Effector memory CD8-positive, alpha-beta T cell (primary cell): ENCODE results near the gene DRICH1.
"Not testable (repeated sequence)": the region's sequence is repeated elsewhere in the genome, so short reads cannot be mapped to it uniquely, and the experiment has no call there.

ENCODE experiments used
- ATAC-seq: fragments of 150-1000 bp; cut with Tn5 transposase; replicated peaks from 2 replicates; pipeline ENCODE4 v1.10.0; 2021; ENCODE audit warnings: mild to moderate bottlenecking, moderate library complexity
- DNase-seq, 3 experiments: peaks; one replicate each; pipeline ENCODE4 v3.0.0; 2021
- H3K27ac Mint-ChIP-seq, 2 donors: one replicate each; pipeline ENCODE4 v1.8.0; 2022; ENCODE audit warnings: mild to moderate bottlenecking in 2 of 2, mixed read lengths in 2 of 2, moderate library complexity in 2 of 2
- H3K27me3 Mint-ChIP-seq, 2 donors: one replicate each; pipeline ENCODE4 v1.8.0; 2022; ENCODE audit warnings: mixed read lengths in 2 of 2
- H3K36me3 Mint-ChIP-seq: one replicate; pipeline ENCODE4 v1.8.0; 2022; ENCODE audit warnings: mild to moderate bottlenecking, moderate library complexity, mixed read lengths; ENCODE audit not compliant: insufficient read depth
- H3K4me1 Mint-ChIP-seq, 2 donors: one replicate each; pipeline ENCODE4 v1.8.0; 2022; ENCODE audit warnings: low read depth in 2 of 2, mixed read lengths in 2 of 2
- H3K4me3 Mint-ChIP-seq, 2 donors: one replicate each; pipeline ENCODE4 v1.8.0; 2022; ENCODE audit warnings: mild to moderate bottlenecking in 2 of 2, mixed read lengths in 2 of 2, moderate library complexity in 2 of 2
- H3K9me3 Mint-ChIP-seq, 2 donors: one replicate each; pipeline ENCODE4 v1.8.0; 2022; ENCODE audit warnings: mixed read lengths in 2 of 2
- total RNA-seq, 9 experiments: gene quantifications; one replicate each; lab custom pipeline; 2026; lab: John Stamatoyannopoulos, UW

DRICH1 gene, protein sequence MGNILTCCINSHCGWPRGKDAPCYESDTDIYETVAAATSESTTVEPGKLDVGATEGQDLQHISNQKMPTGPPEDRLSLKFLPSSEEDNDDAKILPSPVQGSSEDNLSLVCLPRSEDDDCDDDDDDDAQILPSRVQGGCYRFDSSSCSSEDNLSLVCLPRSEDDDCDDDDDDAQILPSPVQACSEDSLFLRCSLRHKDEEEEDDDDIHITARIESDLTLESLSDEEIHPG
- total RNA-seq, result 0.20 to 1.9 (median 0.98) reads per million in 9 experiments

DNA sequence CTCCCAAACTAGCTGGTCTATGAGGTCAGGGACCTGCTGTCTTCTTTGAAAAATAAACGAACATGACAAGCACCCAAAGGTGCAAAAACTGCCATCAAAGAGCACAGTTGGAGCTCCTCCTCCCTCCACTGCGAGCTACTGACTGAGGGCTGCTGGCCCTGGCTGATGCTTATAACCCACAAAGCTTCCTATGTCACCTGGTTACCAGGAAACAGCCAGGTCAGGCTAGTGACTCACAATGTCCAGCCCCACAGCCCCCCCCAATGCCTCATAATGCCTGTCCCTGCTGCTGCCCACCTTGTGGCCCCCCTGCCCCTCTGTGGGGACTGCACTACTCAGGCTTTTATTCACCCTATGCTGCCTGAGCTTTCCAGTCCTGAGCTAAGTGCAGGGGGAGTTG is at the start of gene DRICH1:
DRICH1 (minus strand) TSS at position 144 of the 400 bp plus-strand sequence. CDS start 298 bp downstream, outside the sequence.
- peak within 1 kb of the TSS in 1 of 2 donors; percentile 46 for H3K27ac Mint-ChIP-seq
- peak; percentile 41 for ATAC-seq

DNA sequence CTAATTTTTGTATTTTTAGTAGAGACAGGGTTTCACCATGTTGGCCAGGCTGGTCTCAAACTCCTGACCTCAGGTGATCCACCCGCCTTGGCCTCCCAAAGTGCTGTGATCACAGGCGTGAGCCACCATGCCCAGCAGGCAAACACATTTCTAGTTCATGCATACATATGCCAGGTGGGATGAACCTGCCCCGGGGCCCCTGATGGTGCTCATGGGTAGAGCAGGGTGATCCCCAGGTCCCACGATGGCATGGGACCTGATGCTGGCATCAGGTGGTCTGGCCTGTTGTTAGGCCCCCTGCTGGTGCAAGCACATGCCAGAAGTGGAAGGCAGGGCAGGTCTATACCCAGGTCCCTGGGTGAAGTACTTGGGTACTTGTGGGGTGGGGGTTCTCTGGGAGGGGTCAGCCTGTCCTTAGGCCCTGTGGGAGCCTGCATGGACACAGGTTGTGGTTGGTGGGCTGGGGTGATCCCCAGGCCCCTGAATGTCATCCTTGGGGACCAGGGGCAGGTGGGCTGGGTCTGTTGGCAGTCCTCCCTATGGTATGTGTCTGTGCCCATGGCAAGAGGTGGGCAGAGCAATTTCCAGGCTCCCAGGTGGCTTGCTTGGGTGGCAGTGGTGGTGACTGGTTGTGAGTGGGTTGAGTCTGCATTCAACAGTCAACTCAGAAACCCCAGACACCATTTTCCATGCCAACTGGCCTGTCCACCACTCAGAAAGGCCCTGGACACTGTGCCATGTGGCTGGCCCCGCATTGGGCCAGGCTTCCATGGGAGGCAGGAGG is 49.1 kb upstream of the DRICH1 start:
- Mint-ChIP-seq H3K27me3 (no peaks in the 10 kb centered on the region), H3K4me3 (no peak overlapping the region), H3K9me3 (no peaks in the 10 kb centered on the region), H3K27ac (no peak overlapping the region), H3K36me3 (peaks cover 9% of the 10 kb centered on the region), H3K4me1 (peaks cover 13 to 14% of the 10 kb centered on the region in 2 donors)
- ATAC-seq (no peak), DNase-seq (no peak)

More for the DNA sequence above, at the start of gene DRICH1:
- Mint-ChIP-seq H3K4me3 (no peak within 1 kb of the TSS), H3K36me3 (peaks cover 3% of the 10 kb centered on the region), H3K4me1 (peaks cover 0 to 6% of the 10 kb centered on the region in 2 donors), H3K27me3 (no peaks in the 10 kb centered on the region), H3K9me3 (no peaks in the 10 kb centered on the region)
- DNase-seq, result no peak

DNA sequence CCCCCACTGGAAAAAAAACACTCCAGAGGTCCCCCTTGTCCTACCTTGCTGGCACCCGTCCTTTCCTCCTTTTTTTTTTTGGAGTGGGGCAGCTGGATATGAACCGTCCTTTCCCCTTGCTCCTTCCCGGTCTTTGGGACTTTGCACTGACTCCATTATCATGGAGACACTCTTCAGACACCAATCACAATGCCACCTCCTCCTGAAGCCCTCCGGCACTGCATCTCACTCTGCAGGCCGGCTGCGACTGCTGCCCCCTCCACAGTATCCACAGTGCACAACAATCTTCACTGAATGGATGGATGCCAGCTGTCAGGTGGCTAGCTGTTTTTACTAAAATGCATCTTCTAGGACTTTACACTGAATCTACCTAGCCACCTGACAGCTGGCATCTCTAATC is 46.0 kb upstream of the DRICH1 start:
- peaks cover 14 to 19% of the 10 kb centered on the region in 2 donors for H3K4me1 Mint-ChIP-seq
- ATAC-seq (no peak), DNase-seq (no peak)
- no peaks in the 10 kb centered on the region for H3K27me3 Mint-ChIP-seq
- H3K9me3 Mint-ChIP-seq, result no peaks in the 10 kb centered on the region
- H3K4me3 Mint-ChIP-seq, result no peak overlapping the region
- peak overlapping the region; percentile 74 to 77 for H3K27ac Mint-ChIP-seq
- H3K36me3 Mint-ChIP-seq, result peaks cover 8% of the 10 kb centered on the region

DNA sequence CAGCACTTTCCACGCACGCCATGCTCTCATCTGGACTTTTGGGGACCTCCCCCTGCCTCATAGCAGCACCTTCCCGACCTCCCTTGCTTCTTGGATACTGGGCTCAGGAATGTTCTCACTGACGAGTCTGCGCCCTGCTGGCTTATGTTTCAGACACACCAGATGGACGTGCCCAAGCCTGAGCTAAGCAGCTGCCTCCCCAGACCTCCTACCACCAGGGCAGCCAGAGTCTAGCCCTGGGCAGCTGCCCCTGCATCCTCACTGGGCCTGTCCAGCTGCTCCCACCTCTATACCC is 45.5 kb upstream of the DRICH1 start:
- Mint-ChIP-seq H3K4me3 (peak overlapping the region in 1 of 2 donors; percentile 18), H3K27ac (peak overlapping the region; percentile 74 to 77), H3K36me3 (peaks cover 8% of the 10 kb centered on the region), H3K9me3 (no peaks in the 10 kb centered on the region), H3K4me1 (peaks cover 15 to 19% of the 10 kb centered on the region in 2 donors), H3K27me3 (no peaks in the 10 kb centered on the region)
- DNase-seq (no peak), ATAC-seq (no peak)

DNA sequence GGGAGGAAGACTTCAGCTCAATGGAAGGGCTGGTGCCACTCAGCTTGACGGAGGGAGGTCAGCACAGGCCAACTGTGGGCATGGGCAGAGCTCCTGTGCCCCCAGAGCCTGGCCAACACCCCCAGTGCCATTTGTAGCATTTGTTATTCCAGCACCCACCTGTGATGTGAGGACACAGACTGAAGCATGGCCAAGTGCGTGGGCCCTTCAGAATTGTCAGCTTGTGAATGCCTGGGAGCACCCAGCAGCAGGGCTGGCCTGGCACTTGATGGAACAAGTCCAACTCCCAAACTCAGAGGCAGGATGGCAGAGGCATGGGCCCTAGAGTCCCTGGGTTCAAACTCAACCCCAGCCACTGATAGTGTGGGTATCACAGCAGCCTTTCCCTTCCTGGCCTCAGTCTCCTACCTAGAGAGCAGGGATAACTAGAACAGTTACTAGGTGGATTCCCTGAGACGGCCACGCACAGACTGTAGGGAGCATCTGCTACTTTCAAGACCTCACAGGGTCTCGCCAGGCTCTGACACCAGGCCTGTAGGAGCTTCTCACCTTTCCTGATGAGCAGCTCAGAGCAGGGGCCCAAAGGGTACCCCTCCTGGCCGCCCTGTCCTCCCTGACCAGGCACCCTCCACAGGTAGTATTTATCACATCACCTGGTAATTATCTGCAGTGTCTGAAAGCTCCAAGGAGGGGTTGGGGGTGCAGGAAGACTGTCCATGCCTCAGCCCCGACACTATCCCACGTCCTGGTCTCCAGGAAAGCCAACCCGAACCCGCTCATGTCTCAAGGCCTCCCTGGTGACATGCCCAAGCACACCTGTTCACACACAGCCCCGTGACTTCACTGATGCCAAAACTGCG is 45.0 kb upstream of the DRICH1 start:
- H3K9me3 Mint-ChIP-seq, ATAC-seq: not testable (repeated sequence)
- peak overlapping the region; percentile 74 to 85 for H3K27ac Mint-ChIP-seq

DNA sequence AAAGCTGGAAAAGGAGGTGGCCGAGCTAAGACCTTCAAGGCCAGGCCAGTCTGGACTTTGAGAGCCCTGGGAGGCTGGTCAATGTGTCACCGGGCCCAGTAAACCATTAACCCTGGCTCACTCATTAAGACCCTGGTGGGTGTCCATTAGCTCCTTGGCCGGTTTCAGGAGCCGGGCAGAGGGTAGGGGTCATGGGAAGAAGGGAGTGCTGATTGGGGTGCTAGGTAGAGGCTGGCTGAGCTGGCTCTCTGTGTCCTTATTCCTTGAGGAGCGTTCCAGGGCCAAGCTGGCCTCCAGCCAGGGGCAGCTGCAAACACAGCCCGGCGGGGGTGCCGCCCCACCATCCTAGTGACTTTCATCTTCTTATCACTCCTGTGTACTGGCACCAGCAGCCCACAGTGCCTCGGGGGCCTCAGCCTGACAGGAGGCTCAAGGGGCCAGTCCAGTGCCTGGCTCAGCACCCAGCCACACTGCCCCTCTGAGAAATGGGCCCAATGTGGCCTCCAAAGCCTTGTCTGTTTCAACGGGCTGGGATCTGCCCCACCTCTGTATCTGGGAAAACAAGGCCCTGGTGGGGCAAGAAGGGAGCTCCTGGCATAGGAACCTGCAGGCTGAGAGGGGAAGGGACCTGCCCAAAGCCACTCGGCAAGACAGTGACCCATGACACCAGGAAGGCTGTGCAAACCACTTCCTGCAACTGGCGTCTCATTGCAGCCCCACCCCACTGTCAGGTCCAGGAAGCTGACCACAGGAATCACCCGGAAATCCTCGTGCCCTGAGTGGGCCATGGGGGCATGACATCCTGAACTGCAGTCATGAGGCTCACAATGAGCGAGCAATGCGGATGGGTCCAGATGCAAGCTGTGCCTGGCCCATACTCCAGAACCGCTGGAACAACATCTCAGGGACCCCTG is 43.6 kb upstream of the DRICH1 start:
- DNase-seq (no peak), ATAC-seq (peak; percentile 40)
- no peaks in the 10 kb centered on the region for H3K27me3 Mint-ChIP-seq
- peak overlapping the region; percentile 19 to 35 for H3K4me3 Mint-ChIP-seq
- H3K36me3 Mint-ChIP-seq, result peaks cover 8% of the 10 kb centered on the region
- H3K9me3 Mint-ChIP-seq, result no peaks in the 10 kb centered on the region
- peaks cover 17 to 21% of the 10 kb centered on the region in 2 donors for H3K4me1 Mint-ChIP-seq
- peak overlapping the region; percentile 67 to 85 for H3K27ac Mint-ChIP-seq

More for the DNA sequence above, 45.0 kb upstream of the DRICH1 start:
- H3K36me3 Mint-ChIP-seq, H3K27me3 Mint-ChIP-seq, DNase-seq: not testable (repeated sequence)
- peak overlapping the region in 1 of 2 donors; percentile 18 for H3K4me3 Mint-ChIP-seq
- peaks cover 17 to 21% of the 10 kb centered on the region in 2 donors for H3K4me1 Mint-ChIP-seq

DNA sequence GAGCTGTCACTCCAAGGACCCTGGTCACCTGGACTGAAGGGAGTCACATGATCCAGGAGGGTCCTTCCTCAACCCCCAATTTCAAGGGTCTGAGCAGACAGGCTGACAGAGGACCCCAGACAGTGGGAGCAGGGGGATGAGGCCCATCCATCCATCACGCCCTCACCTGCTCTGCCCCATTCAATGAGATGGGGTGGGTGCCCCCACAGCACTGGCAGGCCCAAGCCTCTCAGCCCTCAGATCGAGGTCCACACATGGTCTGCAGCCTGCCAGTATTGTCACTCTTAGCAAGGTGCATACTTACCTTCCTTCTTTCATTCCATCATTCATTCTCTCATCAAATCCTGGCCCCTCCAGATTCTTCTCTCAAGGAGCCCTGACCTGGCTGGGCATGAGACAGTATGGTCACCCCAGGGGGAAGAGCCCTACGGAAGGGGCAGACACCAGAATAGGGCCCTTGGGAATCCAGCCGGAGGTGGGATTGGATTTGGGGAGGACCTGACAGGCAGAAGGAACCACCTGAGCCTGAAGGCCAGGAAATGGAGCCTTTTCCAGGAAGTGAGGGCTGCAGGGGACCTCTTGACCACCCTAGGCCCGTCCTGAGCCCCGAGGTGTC is 42.9 kb upstream of the DRICH1 start:
- ATAC-seq, result not testable (repeated sequence)

DNA sequence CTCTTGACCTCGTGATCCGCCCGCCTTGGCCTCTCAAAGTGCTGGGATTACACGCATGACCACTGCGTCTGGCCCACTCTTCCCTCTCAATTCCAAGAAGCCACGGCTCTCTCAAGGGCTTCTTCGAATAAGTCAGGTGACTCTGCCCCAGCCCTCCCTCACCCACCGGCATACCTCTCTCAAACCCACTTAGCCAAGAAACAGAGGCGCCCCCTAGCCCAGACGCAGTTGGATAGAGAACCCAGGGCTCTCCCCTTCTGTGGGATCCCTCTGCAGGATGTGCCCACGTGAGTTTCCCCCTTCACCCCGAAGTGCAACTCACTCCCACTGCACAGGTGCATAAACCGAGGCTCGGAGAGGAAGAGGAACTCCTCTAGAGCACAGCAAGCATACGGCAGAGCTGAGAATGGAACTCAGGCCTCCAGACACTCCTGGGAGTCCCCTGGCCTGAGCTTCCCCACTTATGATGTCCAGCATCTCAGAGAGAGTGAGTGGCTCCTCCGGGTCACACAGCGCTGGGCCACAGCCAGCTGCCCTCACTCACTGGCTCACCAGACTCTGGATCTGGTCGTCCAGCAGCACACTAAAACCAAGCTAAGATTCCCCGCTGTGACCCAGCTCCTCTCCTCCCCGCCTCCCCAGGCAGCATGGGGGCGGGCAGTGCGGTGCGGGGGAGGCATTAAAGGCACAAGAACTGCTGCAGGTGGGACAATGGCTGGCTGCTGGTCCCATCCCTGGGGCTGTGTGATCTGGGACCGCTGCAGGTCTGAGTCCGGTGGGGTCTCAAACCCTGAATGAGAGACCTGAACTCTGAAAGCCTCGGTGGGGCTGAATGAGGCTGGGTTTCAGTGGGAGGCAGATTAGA is 41.9 kb upstream of the DRICH1 start:
- peaks cover 17 to 21% of the 10 kb centered on the region in 2 donors for H3K4me1 Mint-ChIP-seq
- no peaks in the 10 kb centered on the region for H3K9me3 Mint-ChIP-seq
- no peak overlapping the region for H3K4me3 Mint-ChIP-seq
- H3K27me3 Mint-ChIP-seq, result no peaks in the 10 kb centered on the region
- DNase-seq (no peak), ATAC-seq (no peak)
- peaks cover 8% of the 10 kb centered on the region for H3K36me3 Mint-ChIP-seq
- peak overlapping the region; percentile 67 to 85 for H3K27ac Mint-ChIP-seq

More for the DNA sequence above, 42.9 kb upstream of the DRICH1 start:
- not testable (repeated sequence) for H3K4me3 Mint-ChIP-seq, H3K27me3 Mint-ChIP-seq, H3K9me3 Mint-ChIP-seq, H3K36me3 Mint-ChIP-seq, DNase-seq
- Mint-ChIP-seq H3K27ac (peak overlapping the region; percentile 67 to 85), H3K4me1 (peaks cover 17 to 21% of the 10 kb centered on the region in 2 donors)

DNA sequence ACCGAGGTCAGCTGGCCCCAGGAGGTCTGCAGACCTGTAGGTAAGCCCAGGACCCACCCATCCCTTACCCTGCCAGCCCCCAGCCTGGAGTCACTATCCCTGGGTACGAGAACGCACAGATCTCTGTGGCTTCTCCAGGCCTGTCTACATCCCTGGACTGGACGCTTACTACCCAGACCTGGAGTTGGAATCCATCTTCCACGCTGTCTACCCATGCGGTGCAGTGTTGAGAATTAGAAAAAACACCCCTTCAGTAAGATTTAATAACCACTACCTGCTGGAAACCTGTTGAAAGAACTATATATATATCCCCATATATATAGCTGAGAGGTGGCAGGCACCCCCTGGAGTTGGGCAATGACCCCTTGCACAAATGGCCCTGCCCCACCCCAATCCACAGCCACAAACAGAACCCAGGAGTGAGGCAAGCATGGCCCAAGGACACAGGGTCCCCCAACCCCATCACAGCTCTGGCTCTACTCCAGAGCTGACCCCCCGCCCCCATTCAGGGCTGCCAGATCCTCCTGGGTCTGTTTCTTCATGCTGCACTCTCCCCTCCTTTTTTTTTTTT is 41.0 kb upstream of the DRICH1 start:
- no peak for DNase-seq
- H3K9me3 Mint-ChIP-seq, result no peaks in the 10 kb centered on the region
- no peak for ATAC-seq
- no peaks in the 10 kb centered on the region for H3K27me3 Mint-ChIP-seq
- peak overlapping the region; percentile 67 to 86 for H3K27ac Mint-ChIP-seq
- H3K4me3 Mint-ChIP-seq, result no peak overlapping the region
- H3K4me1 Mint-ChIP-seq, result peaks cover 16 to 20% of the 10 kb centered on the region in 2 donors
- peaks cover 3% of the 10 kb centered on the region for H3K36me3 Mint-ChIP-seq

DNA sequence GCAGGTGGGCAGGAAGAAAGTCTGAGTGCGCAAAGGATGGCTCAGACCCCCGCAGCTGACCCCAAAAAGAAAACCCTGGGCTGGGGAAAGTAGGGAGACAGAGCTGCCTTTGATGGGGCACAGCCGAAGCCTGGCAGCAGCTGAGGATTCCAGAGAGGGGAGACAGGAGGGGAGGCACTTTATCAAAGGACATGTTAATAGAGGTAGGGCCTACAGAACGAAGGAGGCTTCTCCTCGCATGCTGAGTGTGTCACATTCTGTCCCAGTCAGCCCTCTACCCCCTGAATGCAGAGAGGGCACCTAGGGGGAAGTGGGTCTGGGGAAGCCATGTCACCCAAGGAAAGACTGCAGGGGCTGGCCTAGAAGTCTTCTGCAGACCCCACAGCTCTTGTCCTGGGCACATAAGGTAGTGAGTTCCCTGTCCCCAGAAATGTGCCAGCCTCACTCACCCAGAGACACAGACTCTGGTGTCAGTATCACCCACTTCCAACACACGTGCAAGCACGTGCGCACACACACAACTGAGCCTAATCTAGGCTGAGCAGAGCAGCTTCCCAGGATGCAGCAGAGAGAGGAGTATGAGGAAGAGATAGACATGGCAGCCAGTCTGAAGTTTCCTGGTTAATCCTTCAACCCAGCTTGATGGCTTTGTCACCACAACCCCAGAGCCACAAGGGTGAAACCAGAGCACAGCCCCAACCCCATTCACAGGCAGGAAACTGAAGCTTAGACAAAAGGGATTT is 40.4 kb upstream of the DRICH1 start:
- not testable (repeated sequence) for DNase-seq, H3K9me3 Mint-ChIP-seq, H3K36me3 Mint-ChIP-seq, H3K27me3 Mint-ChIP-seq, H3K4me3 Mint-ChIP-seq
- ATAC-seq, result peak; percentile 74
- H3K4me1 Mint-ChIP-seq, result peaks cover 9 to 14% of the 10 kb centered on the region in 2 donors
- H3K27ac Mint-ChIP-seq, result peak overlapping the region; percentile 67 to 86

DNA sequence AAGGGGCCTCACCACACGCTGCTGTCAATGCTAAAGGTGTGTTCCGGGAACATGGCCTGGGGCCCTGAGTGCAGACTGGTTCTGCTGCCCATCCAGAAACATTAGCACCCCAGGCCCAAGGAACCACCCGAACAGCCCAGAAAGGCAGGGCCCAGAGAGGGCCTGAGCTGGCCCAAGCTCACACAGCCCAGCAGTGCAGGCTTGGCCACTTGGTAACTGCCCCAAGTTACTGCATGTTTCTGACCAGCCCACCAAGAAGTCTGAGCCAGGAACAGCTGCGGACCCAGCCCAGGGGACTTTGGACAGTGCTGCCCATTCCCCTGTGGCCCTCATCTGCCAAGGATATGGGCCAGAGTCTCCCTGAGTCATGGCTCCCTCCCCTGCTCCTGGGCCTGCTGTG is 39.3 kb upstream of the DRICH1 start:
- not testable (repeated sequence) for H3K4me1 Mint-ChIP-seq, ATAC-seq, H3K9me3 Mint-ChIP-seq, DNase-seq, H3K36me3 Mint-ChIP-seq, H3K4me3 Mint-ChIP-seq, H3K27me3 Mint-ChIP-seq, H3K27ac Mint-ChIP-seq
